ENCODE results near the gene AARS2. TPM values are rescaled to one million over a fixed set of nuclear protein-coding genes. Genes with fewer than 3 reads are reported as not detected.

The AARS2 gene
- polyA plus RNA-seq, 2 of the 4 experiments (the other 2 are of a cell fraction), result 4.3 to 6.2 TPM

GRCh38 chr6:44268095-44268628 lies 45.0 kb downstream of the AARS2 start:
- DNase-seq (ENCODE audit: low read depth in 1 of 2, low spot score in 1 of 2) (peak; percentile 37 to 53), ATAC-seq (peak; percentile 16 to 41; a peak in 3 of 6 replicates), FAIRE-seq (no peak)
- 0% methylated on average over 2 of the region's 5 CpGs for WGBS (ENCODE audit: missing lambda C conversion rate)
- ChIA-PET POLR2A (no interaction called here), CTCF (interaction anchor here (0.7 to 6.2 kb wide), 30 partner anchors 10 to 193 kb away, joined by 3 to 181 read pairs (median 4); partner anchors contain the start of genes AARS2, HSP90AB1, SLC35B2 and SPATS1)
- no peak overlapping the region for H3K4me2 ChIP-seq
- no peak overlapping the region for H3K4me3 ChIP-seq
- H3K27ac ChIP-seq, result no peak overlapping the region
- H3K9me3 ChIP-seq, result no peaks in the 10 kb centered on the region
- H3K4me1 ChIP-seq, result peaks cover 16% of the 10 kb centered on the region
- no peak for TF ChIP-seq NPAS2 (CRISPR knock-in tag; IDR thresholded peaks at IDR 0.05; ENCODE audit: borderline replicate concordance)
- peak; percentile 76 for TF ChIP-seq CTCF (IDR thresholded peaks at IDR 0.05)
- TF ChIP-seq RCOR1 (IDR thresholded peaks at IDR 0.05; ENCODE audit: low read depth, low read length), result no peak
- no peak for TF ChIP-seq FOXS1 (CRISPR knock-in tag; IDR thresholded peaks at IDR 0.05)
- TF ChIP-seq CHD4 (IDR thresholded peaks at IDR 0.05; ENCODE audit: borderline replicate concordance), result no peak
- TF ChIP-seq HMGXB4 (CRISPR knock-in tag; IDR thresholded peaks at IDR 0.05; ENCODE audit: borderline replicate concordance), result no peak
- TF ChIP-seq SMC3 (IDR thresholded peaks at IDR 0.05), result peak; percentile 69
- peak; percentile 75 to 88 for TF ChIP-seq RAD21 (conservative IDR thresholded peaks at IDR 0.05 in 1 of 2, IDR thresholded peaks at IDR 0.05 in 1 of 2)

GRCh38 chr6:44267252-44267651 lies 45.9 kb downstream of the AARS2 start:
- no peaks in the 10 kb centered on the region for H3K9me3 ChIP-seq
- TF ChIP-seq PHF8 (IDR thresholded peaks at IDR 0.05; ENCODE audit: borderline replicate concordance, low read depth), result no peak
- no peak for TF ChIP-seq CEBPB (IDR thresholded peaks at IDR 0.05)
- no peak for TF ChIP-seq SMC3 (IDR thresholded peaks at IDR 0.05)
- TF ChIP-seq HDAC2 (IDR thresholded peaks at IDR 0.05), result no peak
- H3K27ac ChIP-seq, result no peak overlapping the region
- ATAC-seq (no peak), FAIRE-seq (no peak), DNase-seq (ENCODE audit: low read depth in 1 of 2, low spot score in 1 of 2) (no peak)
- 60% methylated on average over 10 of the region's 10 CpGs for WGBS (ENCODE audit: missing lambda C conversion rate)
- no peak overlapping the region for H3K4me2 ChIP-seq
- ChIA-PET CTCF (interaction anchor here (0.9 to 6.2 kb wide), 18 partner anchors 11 to 99 kb away, joined by 3 to 181 read pairs (median 8); partner anchors contain the start of genes AARS2, SLC35B2 and SPATS1), POLR2A (no interaction called here)
- peaks cover 23% of the 10 kb centered on the region for H3K4me1 ChIP-seq
- no peak overlapping the region for H3K4me3 ChIP-seq

GRCh38 chr6:44266347-44266746 lies 46.8 kb downstream of the AARS2 start:
- POLR2A ChIA-PET, result no interaction called here
- no peak for DNase-seq (ENCODE audit: low read depth in 1 of 2, low spot score in 1 of 2)
- no peak for ATAC-seq
- FAIRE-seq, result no peak
- no peak for TF ChIP-seq TFCP2L1 (CRISPR knock-in tag; IDR thresholded peaks at IDR 0.05)
- TF ChIP-seq RCOR1 (IDR thresholded peaks at IDR 0.05; ENCODE audit: low read depth, low read length), result no peak
- Histone ChIP-seq H3K4me2 (no peak overlapping the region), H3K27ac (no peak overlapping the region), H3K9me3 (no peaks in the 10 kb centered on the region), H3K4me3 (no peak overlapping the region), H3K4me1 (peaks cover 23% of the 10 kb centered on the region)
- 56% methylated on average over 3 of the region's 3 CpGs for WGBS (ENCODE audit: missing lambda C conversion rate)
- CTCF ChIA-PET, result interaction anchor here (0.9 to 6.2 kb wide), 14 partner anchors 10 to 93 kb away, joined by 3 to 181 read pairs (median 13); partner anchors contain the start of genes AARS2, SLC35B2 and SPATS1

- H3K9me3 ChIP-seq, result no peaks in the 10 kb centered on the region
- ChIA-PET CTCF (interaction anchor here (3.2 to 6.2 kb wide), 4 partner anchors 20 to 71 kb away, joined by 24 to 181 read pairs (median 34); partner anchors contain the start of gene AARS2), POLR2A (no interaction called here)
- peaks cover 23% of the 10 kb centered on the region for H3K4me1 ChIP-seq
- DNase-seq (ENCODE audit: low read depth in 1 of 2, low spot score in 1 of 2) (no peak), FAIRE-seq (no peak), ATAC-seq (no peak)
- H3K4me3 ChIP-seq, result peak overlapping the region; percentile 81
- peak overlapping the region; percentile 97 for H3K4me2 ChIP-seq
- TF ChIP-seq FOSL2 (IDR thresholded peaks at IDR 0.05) (no peak), FOSL2 (CRISPR knock-in tag; IDR thresholded peaks at IDR 0.05) (peak; percentile 42), FOSB (CRISPR knock-in tag; IDR thresholded peaks at IDR 0.05) (no peak)
- WGBS (ENCODE audit: missing lambda C conversion rate), result 72% methylated on average over 17 of the region's 17 CpGs
- H3K27ac ChIP-seq, result peak overlapping the region; percentile 33 to 90; a peak in 3 of 6 replicates
Observed at GRCh38 chr6:44265722-44266233, 47.4 kb downstream of the AARS2 start.
